GM19397 (cell line): ENCODE data around the gene SLC35G1.

ENCODE experiments used
- ATAC-seq: cut with Tn5 transposase; IDR thresholded peaks from one replicate; pipeline ENCODE4 v1.9.1; 2021; ENCODE audit warnings: mild to moderate bottlenecking, moderate library complexity; ENCODE audit not compliant: unreplicated experiment

SLC35G1 gene

DNA sequence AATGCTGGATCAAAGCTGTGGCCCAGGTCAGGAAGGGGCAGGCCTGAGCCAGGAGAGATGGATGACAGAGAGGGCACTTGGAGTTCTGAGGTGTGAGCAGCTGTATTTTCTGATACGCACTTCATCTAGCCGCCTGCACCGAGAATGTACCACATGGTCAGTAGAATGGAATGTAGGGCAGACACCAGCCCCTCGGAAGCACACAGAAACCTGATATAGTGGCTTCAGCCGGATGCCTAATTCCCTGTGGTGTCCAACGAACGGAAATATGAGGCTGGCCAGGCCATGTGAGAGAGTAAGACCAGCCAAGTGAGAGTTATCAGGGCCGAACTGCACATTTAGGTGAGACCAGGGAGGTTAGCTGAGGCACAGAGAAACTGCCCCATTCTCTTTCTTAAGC, 53.3 kb downstream of the SLC35G1 start:
- no peak for ATAC-seq

DNA sequence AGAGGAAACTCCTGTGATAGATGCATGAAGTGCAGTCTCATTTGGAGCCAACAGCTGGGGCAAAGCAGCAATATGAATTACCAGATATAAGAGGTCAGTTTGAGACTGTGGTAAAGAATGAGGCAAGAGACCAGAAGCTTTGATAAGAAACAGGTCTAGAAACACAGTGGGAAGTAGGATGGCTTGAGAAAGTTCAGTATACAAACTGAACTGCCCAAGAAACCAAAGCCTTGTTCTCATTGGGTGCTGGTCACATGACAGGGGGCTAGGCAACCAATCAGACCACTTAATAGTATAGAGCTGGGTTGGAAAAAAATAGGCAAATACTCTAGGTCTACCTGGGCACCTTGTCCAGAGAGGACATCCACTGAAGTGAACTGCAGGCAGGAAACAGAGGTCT, 53.7 kb downstream of the SLC35G1 start:
- ATAC-seq = no peak

DNA sequence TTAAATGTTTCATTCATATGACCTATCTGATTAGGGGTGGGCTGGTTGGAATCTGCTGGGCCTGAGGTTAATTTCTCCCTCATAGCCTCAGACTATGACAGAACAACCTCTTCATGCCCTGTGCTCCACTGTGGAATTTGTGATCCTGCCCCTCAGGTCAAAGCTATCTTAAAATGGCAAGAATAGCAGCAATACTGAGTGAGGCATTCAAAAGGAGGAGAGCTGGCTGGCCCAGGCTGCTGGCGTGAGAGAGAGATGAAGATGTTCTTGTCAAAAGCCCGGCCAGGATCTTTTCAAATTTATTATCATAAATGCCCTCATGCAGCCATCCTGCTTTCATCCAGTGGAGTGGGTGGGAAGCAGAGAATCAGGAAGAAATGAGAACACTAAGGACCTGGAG, 58.1 kb downstream of the SLC35G1 start:
- ATAC-seq = no peak
